Measurements from ENCODE around the gene CHP2. TPM values are rescaled to one million over a fixed set of nuclear protein-coding genes. Genes with fewer than 3 reads are reported as not detected.
"Not testable (repeated sequence)": the region's sequence is repeated elsewhere in the genome, so short reads cannot be mapped to it uniquely, and the experiment has no call there.

CHP2 gene
- total RNA-seq, 3 donors from 2014 or later, result 97.5 to 432 (median 101) TPM

- intact Hi-C loops (cut with DNase I, micrococcal nuclease), result loop anchor here in 1 of 2 donors (10.0 kb wide), 1 partner anchor 275 kb away; no protein-coding TSS in a partner anchor
- TF ChIP-seq CTCF (IDR thresholded peaks at IDR 0.05), result no peak
- Histone ChIP-seq H3K9me3 (no peaks in the 10 kb centered on the region), H3K4me3 (no peak overlapping the region), H3K36me3 (ENCODE audit: low read depth) (no peaks in the 10 kb centered on the region), H3K4me1 (ENCODE audit: low read depth) (no peaks in the 10 kb centered on the region)
- DNase-seq, result no peak
- no peak for ATAC-seq
Observed at GRCh38 chr16:23739516-23739915, 15.3 kb upstream of the CHP2 start.

- Histone ChIP-seq H3K9me3 (no peaks in the 10 kb centered on the region), H3K36me3 (ENCODE audit: low read depth) (no peaks in the 10 kb centered on the region), H3K4me3 (no peak overlapping the region), H3K4me1 (ENCODE audit: low read depth) (no peaks in the 10 kb centered on the region)
- no peak for TF ChIP-seq CTCF (IDR thresholded peaks at IDR 0.05)
- no peak for ATAC-seq
- intact Hi-C loops (cut with DNase I, micrococcal nuclease), result no loop called here
- no peak for DNase-seq
Observed at GRCh38 chr16:23741675-23742303, 13.0 kb upstream of the CHP2 start.

GRCh38 chr16:23742766-23743165 is 12.1 kb upstream of the CHP2 start:
- no peak for DNase-seq
- intact Hi-C loops (cut with DNase I, micrococcal nuclease), result no loop called here
- Histone ChIP-seq H3K4me3 (no peak overlapping the region), H3K4me1 (ENCODE audit: low read depth) (no peaks in the 10 kb centered on the region), H3K36me3 (ENCODE audit: low read depth) (no peaks in the 10 kb centered on the region), H3K9me3 (no peaks in the 10 kb centered on the region)
- no peak for TF ChIP-seq CTCF (IDR thresholded peaks at IDR 0.05)
- no peak for ATAC-seq

- ATAC-seq (peak; percentile 88), DNase-seq (no peak)
- no peak overlapping the region for H3K4me3 ChIP-seq
- H3K9me3 ChIP-seq, result no peaks in the 10 kb centered on the region
- H3K4me1 ChIP-seq (ENCODE audit: low read depth), result no peaks in the 10 kb centered on the region
- no peak for TF ChIP-seq CTCF (IDR thresholded peaks at IDR 0.05)
- H3K36me3 ChIP-seq (ENCODE audit: low read depth), result no peaks in the 10 kb centered on the region
- intact Hi-C loops (cut with DNase I, micrococcal nuclease), result no loop called here
Observed at GRCh38 chr16:23745263-23745662, 9.6 kb upstream of the CHP2 start.

GRCh38 chr16:23748630-23749029 is 6.2 kb upstream of the CHP2 start:
- no peaks in the 10 kb centered on the region for H3K9me3 ChIP-seq
- H3K36me3 ChIP-seq (ENCODE audit: low read depth), result no peaks in the 10 kb centered on the region
- no peaks in the 10 kb centered on the region for H3K4me1 ChIP-seq (ENCODE audit: low read depth)
- H3K4me3 ChIP-seq, result no peak overlapping the region
- TF ChIP-seq CTCF (IDR thresholded peaks at IDR 0.05), result no peak
- intact Hi-C loops (cut with DNase I, micrococcal nuclease), result no loop called here
- DNase-seq (no peak), ATAC-seq (no peak)

GRCh38 chr16:23751053-23751452 is 3.8 kb upstream of the CHP2 start:
- H3K9me3 ChIP-seq; H3K4me3 ChIP-seq; ATAC-seq; H3K4me1 ChIP-seq (ENCODE audit: low read depth); DNase-seq; intact Hi-C loops (cut with DNase I, micrococcal nuclease); H3K36me3 ChIP-seq (ENCODE audit: low read depth): not testable (repeated sequence)

Data from mucosa of descending colon (tissue), 3 donors.